ENCODE results near the gene SNPH. TPM values are rescaled to one million over a fixed set of nuclear protein-coding genes. Genes with fewer than 3 reads are reported as not detected.

SNPH gene
- total RNA-seq, 1 donor from 2014 or later: 10.4 TPM

- Histone ChIP-seq H3K27ac (no peak overlapping the region), H3K27me3 (no peaks in the 10 kb centered on the region), H3K9me3 (no peaks in the 10 kb centered on the region), H3K4me3 (no peak overlapping the region), H3K36me3 (no peaks in the 10 kb centered on the region), H3K4me1 (peaks cover 0 to 3% of the 10 kb centered on the region in 2 donors)
- TF ChIP-seq CTCF (IDR thresholded peaks at IDR 0.05): no peak
- intact Hi-C loops (cut with DNase I): no loop called here
- DNase-seq (ENCODE audit: low spot score in 2 of 2): no peak
These were observed 51.6 kb downstream of the SNPH start for GRCh38 chr20:1317545-1318255.

GRCh38 chr20:1319051-1319450, 53.0 kb downstream of the SNPH start:
- Histone ChIP-seq H3K36me3 (no peaks in the 10 kb centered on the region), H3K4me1 (peaks cover 0 to 2% of the 10 kb centered on the region in 2 donors), H3K4me3 (no peak overlapping the region), H3K27me3 (no peaks in the 10 kb centered on the region), H3K9me3 (no peaks in the 10 kb centered on the region), H3K27ac (no peak overlapping the region)
- DNase-seq (ENCODE audit: low spot score in 2 of 2): no peak
- no peak for TF ChIP-seq CTCF (IDR thresholded peaks at IDR 0.05)
- intact Hi-C loops (cut with DNase I): no loop called here

- peaks cover 0 to 3% of the 10 kb centered on the region in 2 donors for H3K4me1 ChIP-seq
- H3K9me3 ChIP-seq: no peaks in the 10 kb centered on the region
- H3K36me3 ChIP-seq: no peaks in the 10 kb centered on the region
- intact Hi-C loops (cut with DNase I): no loop called here
- DNase-seq (ENCODE audit: low spot score in 2 of 2): no peak
- H3K27ac ChIP-seq: no peak overlapping the region
- no peaks in the 10 kb centered on the region for H3K27me3 ChIP-seq
- no peak overlapping the region for H3K4me3 ChIP-seq
- TF ChIP-seq CTCF (IDR thresholded peaks at IDR 0.05): no peak
These were observed 53.4 kb downstream of the SNPH start for GRCh38 chr20:1319462-1319861.

GRCh38 chr20:1320016-1320415, 53.9 kb downstream of the SNPH start:
- H3K27ac ChIP-seq: no peak overlapping the region
- no peaks in the 10 kb centered on the region for H3K27me3 ChIP-seq
- no peak overlapping the region for H3K4me3 ChIP-seq
- H3K4me1 ChIP-seq: peaks cover 0 to 8% of the 10 kb centered on the region in 2 donors
- H3K36me3 ChIP-seq: no peaks in the 10 kb centered on the region
- DNase-seq (ENCODE audit: low spot score in 2 of 2): no peak
- H3K9me3 ChIP-seq: no peaks in the 10 kb centered on the region
- TF ChIP-seq CTCF (IDR thresholded peaks at IDR 0.05): no peak
- intact Hi-C loops (cut with DNase I): loop anchor here (5.0 to 10.0 kb wide), 4 partner anchors 495 to 782 kb away; partner anchors contain the start of genes CSNK2A1, SIRPA and STK35

- TF ChIP-seq CTCF (IDR thresholded peaks at IDR 0.05): no peak
- no peaks in the 10 kb centered on the region for H3K36me3 ChIP-seq
- DNase-seq (ENCODE audit: low spot score in 2 of 2): no peak
- H3K9me3 ChIP-seq: no peaks in the 10 kb centered on the region
- H3K27ac ChIP-seq: no peak overlapping the region
- peaks cover 0 to 10% of the 10 kb centered on the region in 2 donors for H3K4me1 ChIP-seq
- no peak overlapping the region for H3K4me3 ChIP-seq
- intact Hi-C loops (cut with DNase I): loop anchor here (5.0 to 10.0 kb wide), 4 partner anchors 494 to 781 kb away; partner anchors contain the start of genes CSNK2A1, SIRPA and STK35
- H3K27me3 ChIP-seq: no peaks in the 10 kb centered on the region
These were observed 55.0 kb downstream of the SNPH start for GRCh38 chr20:1320902-1321653.
